ENCODE results near the gene ZNF471. TPM values are rescaled to one million over a fixed set of nuclear protein-coding genes. Genes with fewer than 3 reads are reported as not detected.
A peak's percentile ranks its signal among the peaks of the same experiment; 100 is the strongest.

ZNF471 gene
- total and polyA plus RNA-seq, 2 experiments from 2014 or later: 1.7 to 2.1 TPM

- Histone ChIP-seq H4K20me1 (ENCODE audit: insufficient read depth, poor library complexity, severe bottlenecking) (no peaks in the 10 kb centered on the region), H3K9me3 (ENCODE audit: low read depth) (no peaks in the 10 kb centered on the region), H3K4me1 (ENCODE audit: insufficient read depth) (no peaks in the 10 kb centered on the region), H3K27me3 (no peaks in the 10 kb centered on the region), H3K4me2 (no peak overlapping the region), H2AFZ (no peak overlapping the region), H3K36me3 (replicated peaks; ENCODE audit: insufficient read depth, low read depth) (no peaks in the 10 kb centered on the region), H3K9me2 (replicated peaks; ENCODE audit: insufficient read depth) (no peaks in the 10 kb centered on the region), H3K79me2 (no peaks in the 10 kb centered on the region), H3K27ac (no peak overlapping the region), H3K4me3 (no peak overlapping the region)
- TF ChIP-seq CTCF (IDR thresholded peaks at IDR 0.05; ENCODE audit: poor library complexity): no peak
- TF ChIP-seq EZH2phosphoT487 (IDR thresholded peaks at IDR 0.05; ENCODE audit: low read depth, severe bottlenecking, unreplicated experiment): no peak
- no peak for TF ChIP-seq EZH2 (IDR thresholded peaks at IDR 0.05; ENCODE audit: borderline replicate concordance)
- no peak for DNase-seq (ENCODE audit: low spot score)
- 78% methylated on average over 2 of the region's 2 CpGs for WGBS (ENCODE audit: low lambda C conversion rate, missing lambda C conversion rate)
These were observed 3.1 kb upstream of the ZNF471 start for GRCh38 chr19:56504581-56504980.

- WGBS (ENCODE audit: low lambda C conversion rate, missing lambda C conversion rate): 65% methylated on average over 17 of the region's 17 CpGs
- H4K20me1 ChIP-seq (ENCODE audit: insufficient read depth, poor library complexity, severe bottlenecking): no peaks in the 10 kb centered on the region
- H3K36me3 ChIP-seq (replicated peaks; ENCODE audit: insufficient read depth, low read depth): no peaks in the 10 kb centered on the region
- H3K4me2 ChIP-seq: peak overlapping the region; percentile 86
- H3K4me3 ChIP-seq: peak overlapping the region; percentile 35
- H3K27ac ChIP-seq: peak overlapping the region; percentile 99
- H3K79me2 ChIP-seq: no peaks in the 10 kb centered on the region
- peaks cover 4% of the 10 kb centered on the region for H3K9me3 ChIP-seq (ENCODE audit: low read depth)
- no peaks in the 10 kb centered on the region for H3K9me2 ChIP-seq (replicated peaks; ENCODE audit: insufficient read depth)
- H3K4me1 ChIP-seq (ENCODE audit: insufficient read depth): no peaks in the 10 kb centered on the region
- H2AFZ ChIP-seq: peak overlapping the region; percentile 71
- TF ChIP-seq EZH2 (IDR thresholded peaks at IDR 0.05; ENCODE audit: borderline replicate concordance) (no peak), EZH2phosphoT487 (IDR thresholded peaks at IDR 0.05; ENCODE audit: low read depth, severe bottlenecking, unreplicated experiment) (no peak), CTCF (IDR thresholded peaks at IDR 0.05; ENCODE audit: poor library complexity) (no peak)
- no peak for DNase-seq (ENCODE audit: low spot score)
- no peaks in the 10 kb centered on the region for H3K27me3 ChIP-seq
These were observed 679 bp downstream of the ZNF471 start for GRCh38 chr19:56508290-56508778.

GRCh38 chr19:56525214-56525860, 17.7 kb downstream of the ZNF471 start:
- Histone ChIP-seq H3K27me3 (no peaks in the 10 kb centered on the region), H3K4me1 (ENCODE audit: insufficient read depth) (no peaks in the 10 kb centered on the region), H3K36me3 (replicated peaks; ENCODE audit: insufficient read depth, low read depth) (no peaks in the 10 kb centered on the region), H2AFZ (no peak overlapping the region), H3K4me2 (no peak overlapping the region), H3K79me2 (no peaks in the 10 kb centered on the region), H3K27ac (no peak overlapping the region), H3K4me3 (no peak overlapping the region), H4K20me1 (ENCODE audit: insufficient read depth, poor library complexity, severe bottlenecking) (no peaks in the 10 kb centered on the region), H3K9me3 (ENCODE audit: low read depth) (peaks cover 40% of the 10 kb centered on the region), H3K9me2 (replicated peaks; ENCODE audit: insufficient read depth) (no peaks in the 10 kb centered on the region)
- DNase-seq (ENCODE audit: low spot score): no peak
- no peak for TF ChIP-seq EZH2phosphoT487 (IDR thresholded peaks at IDR 0.05; ENCODE audit: low read depth, severe bottlenecking, unreplicated experiment)
- TF ChIP-seq CTCF (IDR thresholded peaks at IDR 0.05; ENCODE audit: poor library complexity): no peak
- WGBS (ENCODE audit: low lambda C conversion rate, missing lambda C conversion rate): 86% methylated on average over 4 of the region's 4 CpGs
